ENCODE measurements around the gene SIK1.
"Not testable (repeated sequence)": the region's sequence is repeated elsewhere in the genome, so short reads cannot be mapped to it uniquely, and the experiment has no call there.

Gene SIK1

GRCh38 chr21:43426404-43427241, at the start of gene SIK1:
Gene SIK1 (minus strand): TSS chr21:43427131. CDS start chr21:43426178, 953 bp downstream.
- in situ Hi-C loops (cut with MboI; ENCODE audit: low sequenced_read_pairs): not testable (repeated sequence)

GRCh38 chr21:43471597-43472242, 44.8 kb upstream of the SIK1 start:
- in situ Hi-C loops (cut with MboI; ENCODE audit: low sequenced_read_pairs): not testable (repeated sequence)

- in situ Hi-C loops (cut with MboI; ENCODE audit: low sequenced_read_pairs): not testable (repeated sequence)
Observed at GRCh38 chr21:43469719-43470458, 43.0 kb upstream of the SIK1 start.

- in situ Hi-C loops (cut with MboI; ENCODE audit: low sequenced_read_pairs): no loop called here
Observed at GRCh38 chr21:43467785-43468184, 40.9 kb upstream of the SIK1 start.

GRCh38 chr21:43465159-43465558, 38.2 kb upstream of the SIK1 start:
- in situ Hi-C loops (cut with MboI; ENCODE audit: low sequenced_read_pairs): not testable (repeated sequence)

GRCh38 chr21:43463498-43464261, 36.7 kb upstream of the SIK1 start:
- in situ Hi-C loops (cut with MboI; ENCODE audit: low sequenced_read_pairs): not testable (repeated sequence)

GRCh38 chr21:43462932-43463331, 36.0 kb upstream of the SIK1 start:
- in situ Hi-C loops (cut with MboI; ENCODE audit: low sequenced_read_pairs): not testable (repeated sequence)

- in situ Hi-C loops (cut with MboI; ENCODE audit: low sequenced_read_pairs): not testable (repeated sequence)
Observed at GRCh38 chr21:43460475-43460874, 33.5 kb upstream of the SIK1 start.

- in situ Hi-C loops (cut with MboI; ENCODE audit: low sequenced_read_pairs): not testable (repeated sequence)
Observed at GRCh38 chr21:43458995-43459394, 32.1 kb upstream of the SIK1 start.

GRCh38 chr21:43456616-43457314, 29.8 kb upstream of the SIK1 start:
- in situ Hi-C loops (cut with MboI; ENCODE audit: low sequenced_read_pairs): not testable (repeated sequence)

- in situ Hi-C loops (cut with MboI; ENCODE audit: low sequenced_read_pairs): not testable (repeated sequence)
Observed at GRCh38 chr21:43455717-43456116, 28.8 kb upstream of the SIK1 start.

GRCh38 chr21:43454176-43454575, 27.2 kb upstream of the SIK1 start:
- in situ Hi-C loops (cut with MboI; ENCODE audit: low sequenced_read_pairs): not testable (repeated sequence)

- in situ Hi-C loops (cut with MboI; ENCODE audit: low sequenced_read_pairs): not testable (repeated sequence)
Observed at GRCh38 chr21:43451850-43452249, 24.9 kb upstream of the SIK1 start.

GRCh38 chr21:43450287-43450686, 23.4 kb upstream of the SIK1 start:
- in situ Hi-C loops (cut with MboI; ENCODE audit: low sequenced_read_pairs): not testable (repeated sequence)

GRCh38 chr21:43447353-43447977, 20.5 kb upstream of the SIK1 start:
- in situ Hi-C loops (cut with MboI; ENCODE audit: low sequenced_read_pairs): not testable (repeated sequence)

GRCh38 chr21:43446277-43446932, 19.5 kb upstream of the SIK1 start:
- in situ Hi-C loops (cut with MboI; ENCODE audit: low sequenced_read_pairs): not testable (repeated sequence)

- in situ Hi-C loops (cut with MboI; ENCODE audit: low sequenced_read_pairs): not testable (repeated sequence)
Observed at GRCh38 chr21:43444524-43444923, 17.6 kb upstream of the SIK1 start.

GRCh38 chr21:43442571-43442970, 15.6 kb upstream of the SIK1 start:
- in situ Hi-C loops (cut with MboI; ENCODE audit: low sequenced_read_pairs): not testable (repeated sequence)
